ENCODE results near the gene CHM.
A peak's percentile ranks its signal among the peaks of the same experiment; 100 is the strongest.

CHM gene, protein sequence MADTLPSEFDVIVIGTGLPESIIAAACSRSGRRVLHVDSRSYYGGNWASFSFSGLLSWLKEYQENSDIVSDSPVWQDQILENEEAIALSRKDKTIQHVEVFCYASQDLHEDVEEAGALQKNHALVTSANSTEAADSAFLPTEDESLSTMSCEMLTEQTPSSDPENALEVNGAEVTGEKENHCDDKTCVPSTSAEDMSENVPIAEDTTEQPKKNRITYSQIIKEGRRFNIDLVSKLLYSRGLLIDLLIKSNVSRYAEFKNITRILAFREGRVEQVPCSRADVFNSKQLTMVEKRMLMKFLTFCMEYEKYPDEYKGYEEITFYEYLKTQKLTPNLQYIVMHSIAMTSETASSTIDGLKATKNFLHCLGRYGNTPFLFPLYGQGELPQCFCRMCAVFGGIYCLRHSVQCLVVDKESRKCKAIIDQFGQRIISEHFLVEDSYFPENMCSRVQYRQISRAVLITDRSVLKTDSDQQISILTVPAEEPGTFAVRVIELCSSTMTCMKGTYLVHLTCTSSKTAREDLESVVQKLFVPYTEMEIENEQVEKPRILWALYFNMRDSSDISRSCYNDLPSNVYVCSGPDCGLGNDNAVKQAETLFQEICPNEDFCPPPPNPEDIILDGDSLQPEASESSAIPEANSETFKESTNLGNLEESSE

DNA sequence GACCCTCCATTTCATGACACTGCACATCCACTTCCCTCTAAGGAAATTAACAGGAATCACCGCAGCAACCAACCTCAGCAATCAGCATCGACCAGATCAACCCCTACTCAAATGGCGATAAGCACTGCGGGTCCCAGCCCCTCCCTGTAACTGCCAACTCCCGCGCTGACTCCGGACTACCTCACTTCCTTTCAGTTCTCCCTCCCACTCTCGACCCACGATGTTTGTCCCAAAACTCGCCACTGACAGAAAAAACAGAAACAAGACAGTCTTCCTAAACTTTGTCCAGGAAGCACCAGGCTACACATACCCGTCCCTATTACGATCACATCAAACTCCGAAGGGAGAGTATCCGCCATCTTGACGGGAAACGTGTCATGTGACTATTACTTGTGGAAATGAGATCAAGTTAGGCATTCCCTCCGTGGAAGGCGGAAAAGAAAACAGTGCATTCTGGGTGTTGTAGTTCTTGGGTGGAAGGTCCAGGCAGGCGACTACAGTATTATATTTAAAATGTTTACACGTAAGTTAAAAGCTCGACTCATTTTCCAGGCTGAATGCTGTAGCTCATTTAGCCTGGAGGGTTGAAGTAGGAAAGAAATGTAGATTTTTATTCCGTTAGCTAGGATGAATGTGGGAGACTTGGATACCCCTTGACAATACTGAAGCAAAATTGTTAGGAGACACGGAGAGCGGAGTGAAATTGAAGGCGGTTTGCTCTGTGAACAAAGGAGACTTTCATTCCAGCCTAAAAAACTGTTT, at the start of gene CHM:
CHM (minus strand) TSS at position 385 of the 762 bp plus-strand sequence; CDS start at position 359, 26 bp downstream.
- peak; percentile 75 for DNase-seq (ENCODE audit: low read depth)
- in situ Hi-C loops (cut with HindIII; ENCODE audit: low sequenced_read_pairs): no loop called here
- TF ChIP-seq, protein P1, sequence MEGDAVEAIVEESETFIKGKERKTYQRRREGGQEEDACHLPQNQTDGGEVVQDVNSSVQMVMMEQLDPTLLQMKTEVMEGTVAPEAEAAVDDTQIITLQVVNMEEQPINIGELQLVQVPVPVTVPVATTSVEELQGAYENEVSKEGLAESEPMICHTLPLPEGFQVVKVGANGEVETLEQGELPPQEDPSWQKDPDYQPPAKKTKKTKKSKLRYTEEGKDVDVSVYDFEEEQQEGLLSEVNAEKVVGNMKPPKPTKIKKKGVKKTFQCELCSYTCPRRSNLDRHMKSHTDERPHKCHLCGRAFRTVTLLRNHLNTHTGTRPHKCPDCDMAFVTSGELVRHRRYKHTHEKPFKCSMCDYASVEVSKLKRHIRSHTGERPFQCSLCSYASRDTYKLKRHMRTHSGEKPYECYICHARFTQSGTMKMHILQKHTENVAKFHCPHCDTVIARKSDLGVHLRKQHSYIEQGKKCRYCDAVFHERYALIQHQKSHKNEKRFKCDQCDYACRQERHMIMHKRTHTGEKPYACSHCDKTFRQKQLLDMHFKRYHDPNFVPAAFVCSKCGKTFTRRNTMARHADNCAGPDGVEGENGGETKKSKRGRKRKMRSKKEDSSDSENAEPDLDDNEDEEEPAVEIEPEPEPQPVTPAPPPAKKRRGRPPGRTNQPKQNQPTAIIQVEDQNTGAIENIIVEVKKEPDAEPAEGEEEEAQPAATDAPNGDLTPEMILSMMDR (IDR thresholded peaks at IDR 0.05; ENCODE audit: low read depth, low read length, missing control alignments): no peak
- peak within 1 kb of the TSS; percentile 60 for H3K4me3 ChIP-seq (ENCODE audit: low read depth, low read length)

DNA sequence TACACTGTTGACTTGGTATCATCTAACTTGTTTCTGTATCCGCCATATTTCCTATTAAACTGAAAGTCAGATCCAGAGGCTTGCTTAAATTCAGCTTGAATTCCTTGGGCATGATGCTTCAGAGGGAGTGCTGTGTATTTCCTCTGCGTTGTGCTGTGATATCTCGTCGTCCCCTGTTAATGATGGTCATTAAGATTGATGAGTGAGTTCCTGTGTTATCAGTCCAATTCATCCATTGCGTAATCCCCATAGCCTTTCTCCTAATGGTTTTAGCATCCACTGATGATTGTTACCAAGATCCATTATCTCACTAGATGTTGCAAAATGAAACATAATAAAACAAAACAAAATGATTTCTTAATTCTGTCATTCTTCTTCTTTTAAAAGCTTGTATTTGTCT, 31.3 kb upstream of the CHM start:
- in situ Hi-C loops (cut with HindIII; ENCODE audit: low sequenced_read_pairs): no loop called here
- no peak overlapping the region for H3K4me3 ChIP-seq (ENCODE audit: low read depth, low read length)
- TF ChIP-seq, protein P1 (IDR thresholded peaks at IDR 0.05; ENCODE audit: low read depth, low read length, missing control alignments): no peak
- no peak for DNase-seq (ENCODE audit: low read depth)

DNA sequence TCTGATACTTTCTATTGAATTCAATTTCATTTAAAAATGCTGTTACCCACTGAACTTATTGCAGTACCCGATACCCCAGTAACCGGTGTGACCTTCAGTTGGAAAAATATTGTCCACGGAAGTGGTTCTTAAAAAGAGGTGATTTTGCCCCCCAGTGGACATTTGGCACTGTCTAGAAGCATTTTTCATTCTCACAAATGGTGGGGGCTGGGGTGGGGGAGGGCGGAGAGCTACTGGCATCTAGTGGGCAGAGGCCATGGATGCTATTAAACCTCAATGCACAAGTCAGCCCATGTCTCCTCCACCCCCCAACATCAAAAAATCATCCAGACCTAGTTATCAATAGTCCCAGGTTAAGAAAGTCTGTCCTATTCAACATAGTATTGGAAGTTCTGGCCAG, 19.6 kb upstream of the CHM start:
- TF ChIP-seq, protein P1 (IDR thresholded peaks at IDR 0.05; ENCODE audit: low read depth, low read length, missing control alignments): no peak
- in situ Hi-C loops (cut with HindIII; ENCODE audit: low sequenced_read_pairs): no loop called here
- H3K4me3 ChIP-seq (ENCODE audit: low read depth, low read length): no peak overlapping the region
- no peak for DNase-seq (ENCODE audit: low read depth)

DNA sequence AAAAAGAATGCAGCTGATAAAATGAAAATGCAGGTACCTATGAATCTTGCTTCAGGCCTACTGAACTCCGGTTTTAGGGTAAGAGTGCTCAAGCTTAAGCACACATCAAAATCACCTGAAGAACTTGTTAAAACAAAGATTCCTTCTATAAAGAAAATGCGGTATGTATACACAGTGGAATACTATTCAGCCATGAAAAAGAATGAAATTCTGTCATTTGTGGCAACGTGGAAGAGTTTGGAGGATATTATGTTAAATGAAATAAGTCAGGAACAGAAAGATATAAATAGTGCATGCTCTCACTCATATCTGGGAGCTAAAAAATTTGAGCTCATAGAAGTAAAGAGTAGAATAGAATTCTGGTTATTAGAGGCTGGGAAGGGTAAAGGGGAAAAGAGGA, 14.0 kb upstream of the CHM start:
- no peak overlapping the region for H3K4me3 ChIP-seq (ENCODE audit: low read depth, low read length)
- in situ Hi-C loops (cut with HindIII; ENCODE audit: low sequenced_read_pairs): no loop called here
- TF ChIP-seq, protein P1 (IDR thresholded peaks at IDR 0.05; ENCODE audit: low read depth, low read length, missing control alignments): no peak
- no peak for DNase-seq (ENCODE audit: low read depth)

DNA sequence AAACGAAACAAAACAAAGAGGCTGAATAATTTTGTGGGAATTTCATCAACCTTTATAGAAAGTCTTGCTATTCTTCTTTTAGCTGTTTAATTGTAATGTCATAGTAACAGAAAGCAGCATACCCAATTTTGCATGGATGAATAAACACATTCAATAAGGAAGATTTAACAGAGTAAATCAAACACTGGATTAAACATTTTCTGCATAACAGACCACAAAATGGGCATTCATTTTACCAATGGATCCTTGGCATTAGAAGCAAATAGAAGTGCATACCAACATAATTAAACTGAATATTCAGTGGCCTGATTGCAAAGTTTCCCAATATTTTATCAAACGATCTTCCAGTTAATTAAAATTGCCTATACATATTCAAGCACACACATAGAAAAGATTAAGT, 4.4 kb upstream of the CHM start:
- TF ChIP-seq, protein P1 (IDR thresholded peaks at IDR 0.05; ENCODE audit: low read depth, low read length, missing control alignments): no peak
- DNase-seq (ENCODE audit: low read depth): peak; percentile 37
- H3K4me3 ChIP-seq (ENCODE audit: low read depth, low read length): no peak overlapping the region
- in situ Hi-C loops (cut with HindIII; ENCODE audit: low sequenced_read_pairs): no loop called here

DNA sequence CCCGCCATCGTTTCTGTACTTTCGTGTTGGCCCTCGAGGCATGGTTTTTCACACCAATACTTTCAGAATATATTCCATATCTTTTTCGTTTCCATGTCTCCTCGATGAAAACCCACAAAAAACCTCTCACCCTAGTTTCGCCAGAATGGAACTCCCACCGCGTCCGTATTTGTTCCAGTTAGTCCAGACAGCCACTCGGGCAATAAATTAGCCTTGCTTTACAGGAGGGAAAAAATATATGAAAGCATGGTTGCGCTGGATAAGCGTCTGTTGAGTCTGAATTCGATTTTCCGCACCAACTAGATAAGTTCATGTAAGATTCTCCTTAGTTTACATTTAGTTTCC, 550 bp upstream of the CHM start:
- TF ChIP-seq, protein P1 (IDR thresholded peaks at IDR 0.05; ENCODE audit: low read depth, low read length, missing control alignments): no peak
- peak overlapping the region; percentile 60 for H3K4me3 ChIP-seq (ENCODE audit: low read depth, low read length)
- no peak for DNase-seq (ENCODE audit: low read depth)
- in situ Hi-C loops (cut with HindIII; ENCODE audit: low sequenced_read_pairs): no loop called here

All from astrocyte of the cerebellum (primary cell).